WERI-Rb-1 (cell line): Measurements from ENCODE around the gene MAT1A.

Experiments used
- DNase-seq: peaks from one replicate; pipeline ENCODE4 v3.0.0-alpha.2; 2020
- H3K27ac ChIP-seq: fragments of 250-450 bp; sonication (Bioruptor Pico); 2 replicates; pipeline ENCODE4 v1.5.1; 2020; ENCODE audit warnings: mild to moderate bottlenecking, moderate library complexity
- H3K27me3 ChIP-seq: fragments of 250-450 bp; sonication (Bioruptor Pico); 2 replicates; pipeline ENCODE4 v1.5.1; 2021; ENCODE audit warnings: mild to moderate bottlenecking, low read depth, moderate library complexity; ENCODE audit not compliant: insufficient read depth, severe bottlenecking
- H3K36me3 ChIP-seq: fragments of 250-450 bp; sonication (Bioruptor Pico); 2 replicates; pipeline ENCODE4 v1.5.1; 2020; ENCODE audit warnings: mild to moderate bottlenecking, moderate library complexity
- H3K4me3 ChIP-seq: 2 replicates; pipeline ENCODE4 v1.5.1; 2011; ENCODE audit warnings: low read depth, mild to moderate bottlenecking, control low read depth, low read length
- H3K9me3 ChIP-seq: fragments of 250-450 bp; sonication (Bioruptor Pico); 2 replicates; pipeline ENCODE4 v1.5.1; 2021; ENCODE audit warnings: mild to moderate bottlenecking, moderate library complexity; ENCODE audit not compliant: severe bottlenecking
- CTCF ChIP-seq: IDR thresholded peaks from 2 replicates; pipeline ENCODE4 v1.5.1; 2011; ENCODE audit warnings: low read depth, mild to moderate bottlenecking, control low read depth, inconsistent platforms, low read length

MAT1A gene

GRCh38 chr10:80274396-80275134, 14.9 kb downstream of the MAT1A start:
- Histone ChIP-seq H3K36me3 (no peaks in the 10 kb centered on the region), H3K27ac (no peak overlapping the region), H3K9me3 (no peaks in the 10 kb centered on the region), H3K27me3 (no peaks in the 10 kb centered on the region), H3K4me3 (no peak overlapping the region)
- no peak for TF ChIP-seq CTCF
- no peak for DNase-seq

DNA sequence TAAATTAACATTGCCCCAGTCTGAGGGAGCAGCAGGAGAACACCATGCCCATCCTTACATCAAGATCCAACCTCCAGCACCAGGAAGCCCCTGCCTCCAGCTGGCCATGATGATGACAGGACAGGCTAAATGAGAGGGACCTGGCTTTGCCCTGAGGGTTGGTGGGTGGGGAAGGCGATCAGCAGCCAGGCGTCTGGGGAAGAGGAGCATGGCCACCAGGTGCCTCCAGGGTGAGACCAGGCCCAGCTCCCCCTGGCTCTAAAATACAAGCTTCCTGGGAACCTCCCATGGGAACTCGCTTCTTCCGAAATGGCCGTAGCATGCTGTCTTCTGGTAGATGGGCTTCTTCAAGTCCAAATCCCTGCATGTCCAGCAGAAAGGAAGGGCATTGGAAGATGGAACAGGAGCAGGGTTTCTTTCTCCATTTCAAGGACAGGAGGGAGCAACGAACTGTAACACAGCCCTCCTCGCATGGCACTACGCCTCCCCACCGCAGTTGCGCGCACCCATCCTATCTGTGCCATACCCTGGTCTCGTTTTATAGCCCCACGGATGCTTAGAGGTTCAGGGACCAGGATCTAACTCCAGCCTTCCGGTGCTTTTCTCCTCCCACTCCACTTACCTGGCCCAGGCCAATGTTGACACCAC, 15.8 kb downstream of the MAT1A start:
- Histone ChIP-seq H3K36me3 (no peaks in the 10 kb centered on the region), H3K27ac (no peak overlapping the region), H3K9me3 (no peaks in the 10 kb centered on the region), H3K4me3 (no peak overlapping the region), H3K27me3 (no peaks in the 10 kb centered on the region)
- no peak for DNase-seq
- no peak for TF ChIP-seq CTCF

GRCh38 chr10:80272793-80273522, 16.5 kb downstream of the MAT1A start:
- no peaks in the 10 kb centered on the region for H3K36me3 ChIP-seq
- H3K27ac ChIP-seq, result peak overlapping the region; percentile 19
- H3K4me3 ChIP-seq, result no peak overlapping the region
- TF ChIP-seq CTCF, result no peak
- H3K9me3 ChIP-seq, result no peaks in the 10 kb centered on the region
- DNase-seq, result peak; percentile 53
- no peaks in the 10 kb centered on the region for H3K27me3 ChIP-seq

- H3K9me3 ChIP-seq, result no peaks in the 10 kb centered on the region
- no peak overlapping the region for H3K4me3 ChIP-seq
- TF ChIP-seq CTCF, result no peak
- DNase-seq, result no peak
- no peaks in the 10 kb centered on the region for H3K36me3 ChIP-seq
- H3K27me3 ChIP-seq, result no peaks in the 10 kb centered on the region
- no peak overlapping the region for H3K27ac ChIP-seq
These were observed 18.0 kb downstream of the MAT1A start for GRCh38 chr10:80271416-80271815.

- Histone ChIP-seq H3K36me3 (no peaks in the 10 kb centered on the region), H3K4me3 (no peak overlapping the region), H3K9me3 (no peaks in the 10 kb centered on the region), H3K27ac (no peak overlapping the region), H3K27me3 (no peaks in the 10 kb centered on the region)
- no peak for DNase-seq
- TF ChIP-seq CTCF, result no peak
These were observed 18.6 kb downstream of the MAT1A start for GRCh38 chr10:80270887-80271286.
